Peyer's patch (tissue), 4 donors: ENCODE data around the gene MAP1A.

ENCODE experiments used
- CTCF ChIP-seq, 6 experiments: fragments of 450-650 bp in 4 of 6; fragments of 200-600 bp in 2 of 6; sonication (generic) in 1 of 6; IDR thresholded peaks; one replicate each; pipeline ENCODE4 v1.5.1; 2017 to 2019; ENCODE audit warnings: antibody characterized with exemption in 6 of 6, mild to moderate bottlenecking in 3 of 6, moderate library complexity in 1 of 6
- POLR2A ChIP-seq, 2 donors: fragments of 450-650 bp; IDR thresholded peaks; one replicate each; pipeline ENCODE4 v1.5.1; 2017; ENCODE audit warnings: antibody characterized with exemption in 2 of 2, mild to moderate bottlenecking in 2 of 2, moderate library complexity in 2 of 2

GRCh38 chr15:43529141-43529540 is 11.7 kb downstream of the MAP1A start:
- TF ChIP-seq POLR2A (IDR thresholded peaks at IDR 0.05) (no peak), CTCF (IDR thresholded peaks at IDR 0.05) (no peak)
